ENCODE measurements around the gene PNKP.

DNA sequence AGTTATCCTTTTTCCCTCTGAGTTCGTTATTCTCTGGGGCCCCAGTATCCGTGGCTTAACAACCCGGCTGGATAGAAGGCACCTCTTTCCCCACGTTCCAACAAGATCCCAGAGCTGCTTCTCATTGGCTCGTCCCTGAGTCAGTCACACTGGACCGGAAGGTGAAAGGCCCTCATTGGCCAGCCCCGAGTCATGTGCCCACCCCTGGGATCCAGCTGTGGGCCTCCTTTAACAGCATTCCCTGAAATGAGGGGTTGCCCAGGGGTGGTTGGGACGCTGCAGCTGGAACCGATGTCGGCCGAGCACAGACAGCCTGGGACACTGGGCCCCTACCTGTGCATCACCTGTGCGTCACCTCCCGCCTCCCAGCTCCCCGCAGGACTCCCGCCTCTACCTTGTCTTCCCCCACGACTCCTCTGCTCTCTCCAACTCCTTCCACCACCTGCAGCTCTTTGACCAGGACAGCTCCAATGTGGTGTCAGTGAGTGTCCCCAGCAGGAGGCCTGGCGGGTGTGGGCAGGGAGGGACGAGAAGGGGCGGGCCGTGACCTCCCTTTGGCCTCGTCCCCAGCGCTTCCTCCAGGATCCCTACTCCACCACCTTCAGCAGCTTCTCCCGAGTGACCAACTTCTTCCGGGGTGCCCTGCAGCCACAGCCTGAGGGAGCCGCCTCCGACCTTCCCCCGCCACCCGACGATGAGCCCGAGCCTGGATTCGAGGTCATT lies 14.5 kb upstream of the PNKP start:
- TF ChIP-seq POLR2A (IDR thresholded peaks at IDR 0.05; ENCODE audit: low read depth, low read length) (no peak), TAF1 (IDR thresholded peaks at IDR 0.05; ENCODE audit: borderline replicate concordance, low read depth, low read length) (no peak)
